GM21526 (cell line): ENCODE data around the gene POGLUT2.
"Not testable (repeated sequence)": the region's sequence is repeated elsewhere in the genome, so short reads cannot be mapped to it uniquely, and the experiment has no call there.

Source experiments
- ATAC-seq: cut with Tn5 transposase; IDR thresholded peaks from one replicate; pipeline ENCODE4 v1.9.1; 2021; ENCODE audit warnings: moderate library complexity; ENCODE audit not compliant: unreplicated experiment, low FRiP score

Gene POGLUT2

DNA sequence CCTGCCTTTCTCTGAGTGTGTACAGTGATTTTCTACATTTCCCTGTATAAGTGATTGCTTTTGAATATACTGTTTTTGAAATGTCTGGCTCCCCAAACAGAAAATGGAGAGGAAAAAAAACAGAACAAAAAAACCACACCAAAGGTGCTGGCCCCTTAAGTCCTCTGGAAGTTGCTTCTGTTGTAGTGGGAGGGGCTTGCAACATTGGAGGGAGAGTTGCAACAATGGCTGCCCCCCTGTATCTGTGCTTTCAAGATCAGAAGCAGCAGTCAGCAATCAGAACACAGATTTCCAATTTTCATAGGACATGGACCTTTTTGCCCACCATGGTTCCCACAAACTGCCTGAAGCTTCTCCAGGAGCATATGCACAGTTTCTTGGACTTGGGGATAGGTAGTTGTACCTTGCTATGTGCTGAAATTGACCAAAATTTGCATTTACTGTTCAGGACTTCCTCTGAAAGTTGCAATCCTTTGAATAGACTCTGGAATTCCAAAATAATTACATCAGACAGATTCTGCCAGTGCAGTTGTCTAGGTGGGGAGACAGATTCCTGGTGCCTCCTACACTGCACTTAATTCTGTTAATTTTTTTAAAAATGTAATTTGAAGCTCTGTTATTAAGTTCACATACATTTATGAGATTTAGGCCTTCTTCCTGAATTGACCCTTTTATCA, 14.0 kb upstream of the POGLUT2 start:
- ATAC-seq, result no peak

GRCh38 chr13:102807699-102808098, 8.9 kb upstream of the POGLUT2 start:
- ATAC-seq, result no peak

DNA sequence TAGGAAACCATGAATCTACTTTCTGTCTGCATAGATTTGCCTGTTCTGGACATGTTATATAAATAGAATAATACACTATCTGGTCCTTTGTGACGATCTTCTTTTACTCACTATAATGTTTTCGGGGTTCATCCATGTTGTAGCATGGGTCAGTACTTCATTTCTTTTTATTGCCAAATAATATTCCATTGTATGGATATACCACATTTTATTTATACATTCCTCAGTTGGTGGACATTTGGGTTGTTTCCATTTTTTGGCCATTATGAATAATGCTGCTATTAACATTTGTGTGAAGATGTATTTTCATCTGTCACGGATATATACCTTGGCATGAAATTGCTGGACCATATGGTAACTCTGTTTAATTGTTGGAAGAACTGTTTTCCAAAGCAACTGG, 6.9 kb upstream of the POGLUT2 start:
- ATAC-seq, result no peak

DNA sequence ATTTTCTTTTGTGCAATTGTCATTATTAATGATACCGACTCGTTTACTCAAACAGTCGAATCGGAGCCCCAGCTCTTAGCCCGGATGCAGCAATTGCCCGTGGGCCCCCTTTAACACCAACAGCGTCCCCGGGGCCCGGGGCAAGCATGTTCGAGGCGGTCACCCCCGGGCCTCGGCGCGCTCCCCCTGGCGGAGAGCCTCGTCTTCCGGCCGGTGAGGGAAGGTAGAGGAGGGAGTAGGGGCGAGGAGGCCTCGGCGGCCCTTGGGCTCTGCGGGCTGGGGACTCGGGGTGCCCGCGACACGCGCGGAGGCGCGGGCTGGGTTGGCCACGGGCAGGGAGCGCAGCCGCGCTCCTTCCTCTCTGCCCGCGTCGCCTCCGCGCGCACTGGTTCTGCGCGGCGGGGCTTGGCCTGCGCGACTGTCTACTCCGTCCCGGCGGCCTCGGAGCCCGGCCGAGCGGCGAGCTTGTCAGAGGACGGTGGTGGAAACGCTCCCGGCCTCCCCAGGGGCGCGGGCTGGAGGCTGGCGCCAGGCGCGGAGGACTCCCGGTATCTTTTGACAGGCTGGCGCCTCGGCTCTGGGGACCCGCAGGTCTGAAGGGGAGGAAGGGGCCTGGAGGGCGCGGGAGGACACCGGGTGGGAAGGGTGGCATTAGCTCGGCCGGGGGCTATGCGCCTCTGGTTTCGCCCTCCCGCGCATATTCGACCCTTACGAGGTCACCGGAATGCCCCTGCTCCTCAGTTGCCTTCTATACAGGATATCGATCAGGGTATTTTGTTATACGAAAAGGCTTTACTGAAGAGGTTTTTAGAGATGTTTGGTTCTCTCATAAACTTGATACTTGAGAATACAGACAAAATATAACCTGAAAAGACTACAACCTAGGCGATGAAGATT, 1.6 kb upstream of the POGLUT2 start:
- peak; percentile 77 for ATAC-seq

GRCh38 chr13:102799426-102800144, 809 bp upstream of the POGLUT2 start:
- peak; percentile 2 for ATAC-seq

DNA sequence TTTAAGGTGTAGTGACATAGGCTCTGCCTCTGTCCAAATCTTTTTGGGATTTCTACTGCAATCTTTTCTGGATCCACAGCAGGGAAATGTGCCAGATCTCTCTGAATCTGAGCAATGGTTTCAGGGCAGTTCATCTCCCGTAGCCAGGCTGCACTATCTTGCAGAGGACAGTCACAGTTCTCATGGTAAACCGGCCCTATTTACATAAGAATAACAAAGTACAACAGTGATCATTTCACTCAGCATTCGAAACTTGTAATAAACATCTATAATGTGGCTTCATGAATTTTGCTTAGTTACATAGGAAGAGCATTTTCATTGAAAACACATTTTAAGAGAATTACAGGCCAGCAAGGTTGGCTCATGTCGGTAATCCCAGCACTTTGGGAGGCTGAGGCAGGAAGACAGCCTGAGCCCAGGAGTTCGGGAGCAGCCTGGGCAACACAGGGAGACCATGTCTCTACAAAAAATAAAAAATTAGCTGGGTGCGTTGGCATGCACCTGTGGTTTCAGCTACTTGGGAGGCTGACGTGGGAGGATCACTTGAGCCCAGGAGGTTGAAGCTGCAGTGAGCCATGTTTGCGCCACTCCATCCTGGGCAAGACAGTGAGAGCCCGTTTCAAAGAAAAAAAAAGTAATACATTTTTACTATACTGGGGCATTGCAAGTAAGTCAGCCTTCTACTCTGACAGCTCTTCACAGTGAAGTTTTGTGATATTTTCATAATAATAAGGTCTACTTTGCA, 5.0 kb downstream of the POGLUT2 start:
- ATAC-seq, result no peak

GRCh38 chr13:102792396-102792795, 6.4 kb downstream of the POGLUT2 start:
- no peak for ATAC-seq

- no peak for ATAC-seq
These were observed 10.1 kb downstream of the POGLUT2 start for GRCh38 chr13:102788683-102789082.

DNA sequence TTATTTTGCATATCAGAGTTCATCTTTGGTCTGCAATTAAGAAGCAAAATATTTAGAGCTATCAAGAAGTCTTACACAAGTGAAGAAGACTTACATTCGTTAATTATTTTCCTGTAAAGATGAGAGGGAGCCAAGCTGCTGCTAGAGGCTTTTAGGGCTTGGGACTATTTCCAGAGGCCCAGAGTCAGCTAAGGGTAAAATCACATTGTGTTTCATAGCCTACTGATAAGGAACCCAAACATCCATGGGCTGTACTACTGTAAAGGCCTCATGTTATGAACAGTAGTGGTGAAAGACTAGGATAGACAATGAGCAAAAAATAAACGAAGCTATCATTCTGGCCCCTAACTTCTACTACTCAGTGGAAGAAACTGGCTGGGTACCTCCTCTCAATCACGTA, 14.3 kb downstream of the POGLUT2 start:
- ATAC-seq, result no peak

DNA sequence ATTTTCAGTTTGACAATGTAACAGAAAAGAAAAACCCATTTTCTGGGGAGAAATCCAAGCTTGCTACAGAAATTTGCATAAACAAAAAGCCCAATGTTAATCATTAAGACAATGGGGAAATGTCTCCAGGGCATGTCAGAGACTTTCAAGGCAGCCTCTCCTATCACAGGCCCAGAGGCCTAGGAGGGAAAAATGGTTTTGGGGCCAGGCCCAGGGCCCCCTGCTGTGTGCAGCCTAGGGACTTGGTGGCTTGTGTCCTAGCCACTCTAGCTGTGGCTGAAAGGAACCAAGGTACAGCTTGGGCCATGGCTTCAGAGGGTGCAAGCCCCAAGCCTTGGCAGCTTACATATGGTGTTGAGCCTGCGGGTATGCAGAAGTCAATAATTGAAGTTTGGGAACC, 17.2 kb downstream of the POGLUT2 start:
- no peak for ATAC-seq

DNA sequence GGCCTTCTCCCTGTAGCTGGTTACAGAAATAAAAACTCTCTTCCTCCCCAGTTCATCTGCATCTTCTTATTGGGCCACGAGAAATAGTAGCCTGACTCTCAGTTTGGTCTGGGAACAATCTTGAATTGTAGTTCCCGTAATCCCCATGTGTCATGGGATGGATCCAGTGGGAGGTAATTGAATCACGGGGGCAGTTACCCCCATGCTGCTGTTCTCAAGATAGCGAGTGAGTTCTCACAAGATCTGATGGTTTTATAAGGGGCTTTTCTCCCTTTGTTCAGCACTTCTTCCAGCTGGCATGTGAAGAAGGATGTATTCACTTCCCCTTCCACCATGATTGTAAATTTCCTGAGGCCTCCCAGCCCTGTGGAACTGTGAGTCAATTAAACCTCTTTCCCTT, 18.1 kb downstream of the POGLUT2 start:
- not testable (repeated sequence) for ATAC-seq

GRCh38 chr13:102779436-102780159, 19.2 kb downstream of the POGLUT2 start:
- no peak for ATAC-seq

- ATAC-seq, result no peak
These were observed 21.0 kb downstream of the POGLUT2 start for GRCh38 chr13:102777736-102778135.

DNA sequence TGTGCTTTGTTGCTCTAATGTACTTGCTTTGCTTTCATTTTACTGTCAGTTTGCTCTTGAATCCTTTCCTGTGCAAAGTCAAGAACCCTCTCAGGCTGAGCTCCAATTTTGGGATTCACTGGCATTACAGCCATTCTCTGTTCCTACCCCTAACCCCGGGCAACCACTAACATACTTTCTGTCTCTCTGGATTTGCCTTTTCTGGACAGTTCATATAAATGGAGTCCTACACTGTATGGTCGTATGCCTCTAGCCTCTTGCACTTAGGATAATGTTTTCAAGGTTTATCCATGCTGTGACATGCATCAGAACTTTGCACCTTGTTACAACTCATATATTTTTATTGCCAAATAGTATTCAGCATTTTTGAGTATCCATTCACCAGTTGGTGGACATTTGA, 22.5 kb downstream of the POGLUT2 start:
- no peak for ATAC-seq

- ATAC-seq, result no peak
These were observed 23.9 kb downstream of the POGLUT2 start for GRCh38 chr13:102774591-102775520.

- ATAC-seq, result no peak
These were observed 24.6 kb downstream of the POGLUT2 start for GRCh38 chr13:102774214-102774568.

DNA sequence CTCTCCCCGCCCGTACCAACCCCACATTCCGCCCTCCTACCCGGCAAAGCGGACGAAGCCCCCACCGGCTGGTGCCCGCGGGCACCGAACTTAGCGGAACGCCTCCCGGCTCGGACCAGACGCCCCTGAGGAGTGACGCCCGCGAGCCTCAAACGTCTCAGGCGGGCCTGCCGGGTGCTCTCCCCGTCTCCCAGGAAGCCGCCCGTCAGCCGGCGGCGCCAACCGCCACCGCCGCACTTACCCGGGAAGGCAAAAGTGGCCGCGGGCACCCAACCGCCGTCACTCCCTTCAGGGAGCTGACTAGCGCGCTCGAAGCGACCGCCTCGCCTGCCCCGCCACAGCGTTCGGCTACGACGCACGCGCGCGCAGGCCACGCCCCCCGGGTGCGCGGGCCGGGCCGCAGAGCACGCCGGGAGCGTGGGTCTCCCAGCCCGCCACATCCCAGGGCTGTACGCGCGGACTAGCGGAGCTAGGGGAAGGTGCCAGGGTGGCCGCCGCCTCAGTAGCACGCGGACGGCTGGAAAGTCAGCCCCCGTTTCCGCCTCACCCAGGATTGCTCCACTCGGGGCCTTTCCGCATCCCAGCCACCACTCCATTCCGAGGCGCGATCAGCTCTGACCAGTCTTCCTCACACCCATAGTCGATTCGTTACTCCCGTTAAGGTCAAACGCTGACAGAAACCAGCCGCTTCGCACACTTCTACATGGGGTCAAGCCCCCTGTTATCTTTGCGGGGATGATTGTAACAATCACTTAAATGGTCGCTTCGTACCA, 25.1 kb downstream of the POGLUT2 start, which contains the start of gene TEX30:
Gene TEX30, minus strand, starts transcription at position 346 of the 773 bp plus-strand sequence. CDS start 3,760 bp downstream, outside the sequence.
- peak; percentile 96 for ATAC-seq

DNA sequence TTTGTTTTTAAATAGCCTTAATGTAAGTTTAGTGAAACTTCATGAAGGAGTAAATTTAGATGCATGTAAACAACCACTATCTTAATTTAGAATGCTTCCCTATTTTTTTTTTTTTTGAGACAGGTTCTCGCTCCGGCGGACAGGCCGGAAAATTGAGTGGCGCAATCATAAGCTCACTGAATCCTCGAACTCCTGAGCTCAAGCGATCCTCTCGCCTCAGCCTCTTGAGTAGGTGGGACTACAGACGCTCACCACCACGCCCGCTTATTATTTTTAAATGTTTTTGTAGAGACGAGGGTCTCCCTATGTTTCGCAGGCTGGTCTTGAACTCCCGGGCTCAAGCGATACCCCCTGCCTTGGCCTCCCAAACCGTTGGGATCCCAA, 26.7 kb downstream of the POGLUT2 start:
- no peak for ATAC-seq
